GM20431 (cell line): ENCODE measurements around the gene KCNK4.

Experiments
- in situ Hi-C: fragments of 300-500 bp; cut with MseI, MboI; formaldehyde crosslinking; loops from one replicate; pipeline ENCODE4 v1.15.0; 2020; ENCODE audit warnings: low sequenced_read_pairs; ENCODE audit not compliant: unreplicated experiment

KCNK4 gene

GRCh38 chr11:64267207-64267945, 23.7 kb upstream of the KCNK4 start:
- in situ Hi-C loops = no loop called here

GRCh38 chr11:64268025-64268892, 22.8 kb upstream of the KCNK4 start:
- in situ Hi-C loops = no loop called here

GRCh38 chr11:64268893-64269539, 22.1 kb upstream of the KCNK4 start:
- in situ Hi-C loops = no loop called here

GRCh38 chr11:64269540-64270220, 21.4 kb upstream of the KCNK4 start:
- in situ Hi-C loops = no loop called here

GRCh38 chr11:64275031-64275800, 15.9 kb upstream of the KCNK4 start:
- in situ Hi-C loops = no loop called here

GRCh38 chr11:64275841-64276240, 15.3 kb upstream of the KCNK4 start:
- in situ Hi-C loops = no loop called here

GRCh38 chr11:64276653-64277431, 14.3 kb upstream of the KCNK4 start:
- in situ Hi-C loops = no loop called here

- in situ Hi-C loops = no loop called here
Measured at GRCh38 chr11:64278576-64279190, 12.4 kb upstream of the KCNK4 start.

- in situ Hi-C loops = no loop called here
Measured at GRCh38 chr11:64281957-64282770, 8.9 kb upstream of the KCNK4 start.

GRCh38 chr11:64283092-64283491, 8.0 kb upstream of the KCNK4 start:
- in situ Hi-C loops = no loop called here

- in situ Hi-C loops = no loop called here
Measured at GRCh38 chr11:64284048-64284961, 6.8 kb upstream of the KCNK4 start, which contains the start of gene BAD. Gene BAD (minus strand): TSS chr11:64284665. CDS start chr11:64284368, 297 bp downstream.

- in situ Hi-C loops = no loop called here
Measured at GRCh38 chr11:64284962-64285884, 5.9 kb upstream of the KCNK4 start, which contains the start of gene GPR137. Gene GPR137 (plus strand): TSS chr11:64285848. CDS start chr11:64286525, 677 bp downstream.

GRCh38 chr11:64285885-64286800, 5.0 kb upstream of the KCNK4 start:
- in situ Hi-C loops = no loop called here

- in situ Hi-C loops = no loop called here
Measured at GRCh38 chr11:64286801-64287159, 4.3 kb upstream of the KCNK4 start.
